Fibroblast of the aortic adventitia (primary cell): Measurements from ENCODE around the gene KIF15. TPM values are rescaled to one million over a fixed set of nuclear protein-coding genes. Genes with fewer than 3 reads are reported as not detected.

Experiments
- DNase-seq: peaks from one replicate; pipeline ENCODE4 v3.0.0-alpha.2; 2010; ENCODE audit warnings: low read depth
- H3K4me3 ChIP-seq: 2 replicates; pipeline ENCODE4 v1.5.1; 2011; ENCODE audit warnings: low read depth, mild to moderate bottlenecking, control low read depth, low read length, moderate library complexity
- total RNA-seq: library from RNA; depleted of rRNA; stranded (reverse); fragments of >200 nt; gene quantifications from 2 replicates; pipeline ENCODE4 v1.2.3, GENCODE V29; 2012; ENCODE audit warnings: low replicate concordance
- TF ChIP-seq, protein P1 (sequence below): IDR thresholded peaks from 2 replicates; pipeline ENCODE4 v1.5.1; 2011; ENCODE audit warnings: mild to moderate bottlenecking, low read length, control low read depth, inconsistent platforms; ENCODE audit not compliant: insufficient read depth

The KIF15 gene
- total RNA-seq, 1 donor = 17.1 TPM

- TF ChIP-seq, protein P1, sequence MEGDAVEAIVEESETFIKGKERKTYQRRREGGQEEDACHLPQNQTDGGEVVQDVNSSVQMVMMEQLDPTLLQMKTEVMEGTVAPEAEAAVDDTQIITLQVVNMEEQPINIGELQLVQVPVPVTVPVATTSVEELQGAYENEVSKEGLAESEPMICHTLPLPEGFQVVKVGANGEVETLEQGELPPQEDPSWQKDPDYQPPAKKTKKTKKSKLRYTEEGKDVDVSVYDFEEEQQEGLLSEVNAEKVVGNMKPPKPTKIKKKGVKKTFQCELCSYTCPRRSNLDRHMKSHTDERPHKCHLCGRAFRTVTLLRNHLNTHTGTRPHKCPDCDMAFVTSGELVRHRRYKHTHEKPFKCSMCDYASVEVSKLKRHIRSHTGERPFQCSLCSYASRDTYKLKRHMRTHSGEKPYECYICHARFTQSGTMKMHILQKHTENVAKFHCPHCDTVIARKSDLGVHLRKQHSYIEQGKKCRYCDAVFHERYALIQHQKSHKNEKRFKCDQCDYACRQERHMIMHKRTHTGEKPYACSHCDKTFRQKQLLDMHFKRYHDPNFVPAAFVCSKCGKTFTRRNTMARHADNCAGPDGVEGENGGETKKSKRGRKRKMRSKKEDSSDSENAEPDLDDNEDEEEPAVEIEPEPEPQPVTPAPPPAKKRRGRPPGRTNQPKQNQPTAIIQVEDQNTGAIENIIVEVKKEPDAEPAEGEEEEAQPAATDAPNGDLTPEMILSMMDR = no peak
- no peak for DNase-seq
- H3K4me3 ChIP-seq = no peak overlapping the region
Observed at GRCh38 chr3:44880284-44880683, 118.7 kb downstream of the KIF15 start.

DNA sequence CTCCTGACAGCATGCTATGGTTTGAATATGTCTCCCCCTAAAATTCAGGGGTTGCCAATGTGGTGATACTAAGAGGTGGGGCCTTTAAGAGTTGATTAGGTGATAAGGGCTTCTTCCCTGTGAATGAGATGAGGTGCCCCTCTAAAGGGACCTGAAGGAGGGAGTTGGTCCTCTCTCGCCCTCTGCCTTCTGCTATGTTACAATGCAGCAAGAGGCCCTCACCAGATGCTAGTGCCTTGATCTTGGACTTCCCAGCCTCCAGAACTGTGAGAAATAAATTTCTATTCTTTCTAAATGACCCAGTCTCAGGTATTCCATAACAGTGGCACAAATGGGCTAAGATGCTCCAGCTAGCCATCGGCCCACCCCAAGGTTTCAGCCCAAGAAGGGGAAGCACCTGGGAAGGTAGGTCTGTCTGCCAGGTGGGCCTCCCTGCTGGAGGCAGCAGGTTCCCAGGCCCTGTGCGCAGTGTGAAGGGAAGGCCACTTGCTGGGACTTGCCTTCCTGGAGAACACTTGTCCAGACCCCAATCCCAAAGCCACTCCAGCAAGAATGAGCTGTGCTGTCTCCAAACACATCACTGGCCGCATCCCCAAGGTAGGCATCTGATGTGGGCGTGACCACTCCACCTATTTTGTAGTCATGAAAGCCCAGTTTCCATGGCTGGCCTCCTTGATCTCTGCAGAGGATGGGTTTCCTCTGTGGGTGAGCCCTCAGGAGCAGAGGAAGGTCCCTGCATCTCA, 121.8 kb downstream of the KIF15 start:
- TF ChIP-seq, protein P1 = no peak
- no peak overlapping the region for H3K4me3 ChIP-seq
- no peak for DNase-seq

DNA sequence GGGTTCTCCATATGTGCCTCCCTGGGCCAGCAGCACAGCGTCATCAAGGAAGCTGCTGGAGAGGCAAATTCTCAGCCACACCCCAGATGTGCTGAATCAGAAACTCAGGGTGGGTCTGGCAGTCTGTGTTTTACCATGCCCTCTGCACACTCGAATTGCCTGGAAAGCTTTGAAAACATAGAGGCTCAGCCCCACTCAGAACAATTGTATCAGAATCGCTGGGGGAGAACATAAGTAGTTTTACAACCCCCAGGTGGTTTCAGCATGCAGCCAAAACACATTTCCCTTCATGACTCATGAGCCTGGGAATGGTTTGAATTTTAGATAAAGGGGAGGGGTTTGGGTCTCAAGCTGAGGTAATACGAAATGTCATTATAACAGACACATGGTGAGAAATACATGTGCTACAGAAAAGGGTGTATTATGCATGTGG, 122.4 kb downstream of the KIF15 start:
- H3K4me3 ChIP-seq = no peak overlapping the region
- TF ChIP-seq, protein P1 = no peak

GRCh38 chr3:44885618-44886017, 124.0 kb downstream of the KIF15 start:
- TF ChIP-seq, protein P1 = no peak

More for the DNA sequence above, 122.4 kb downstream of the KIF15 start:
- peak; percentile 98 for DNase-seq

GRCh38 chr3:44886561-44886960, 125.0 kb downstream of the KIF15 start:
- no peak for DNase-seq
- H3K4me3 ChIP-seq = no peak overlapping the region
- TF ChIP-seq, protein P1 = no peak

More at GRCh38 chr3:44885618-44886017, 124.0 kb downstream of the KIF15 start:
- H3K4me3 ChIP-seq = no peak overlapping the region
- peak; percentile 95 for DNase-seq

DNA sequence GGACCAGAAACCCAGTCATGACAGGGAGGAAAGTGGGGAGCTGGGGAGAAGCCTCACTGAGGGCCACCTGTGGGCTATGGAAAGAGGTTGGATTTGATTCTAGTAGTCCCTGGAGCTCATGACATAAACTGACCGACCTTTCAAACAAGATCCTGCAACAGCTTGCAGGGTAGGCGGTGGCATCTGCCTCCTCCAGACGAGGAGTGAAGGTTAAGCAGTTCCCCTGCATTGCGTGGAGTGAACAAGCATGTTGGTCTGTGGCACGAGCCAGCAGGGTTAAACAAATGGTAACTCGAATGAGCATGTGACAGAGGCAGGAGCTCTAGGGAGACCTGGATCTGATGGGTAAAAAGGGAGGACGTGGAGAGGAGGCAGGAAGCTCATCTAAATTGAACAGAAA, 125.5 kb downstream of the KIF15 start:
- TF ChIP-seq, protein P1 = no peak
- no peak for DNase-seq
- H3K4me3 ChIP-seq = no peak overlapping the region
